Measurements from ENCODE around the gene WNT7A. TPM values are rescaled to one million over a fixed set of nuclear protein-coding genes. Genes with fewer than 3 reads are reported as not detected.

Gene WNT7A
- total and polyA plus RNA-seq, 2 experiments from 2014 or later, result not detected

DNA sequence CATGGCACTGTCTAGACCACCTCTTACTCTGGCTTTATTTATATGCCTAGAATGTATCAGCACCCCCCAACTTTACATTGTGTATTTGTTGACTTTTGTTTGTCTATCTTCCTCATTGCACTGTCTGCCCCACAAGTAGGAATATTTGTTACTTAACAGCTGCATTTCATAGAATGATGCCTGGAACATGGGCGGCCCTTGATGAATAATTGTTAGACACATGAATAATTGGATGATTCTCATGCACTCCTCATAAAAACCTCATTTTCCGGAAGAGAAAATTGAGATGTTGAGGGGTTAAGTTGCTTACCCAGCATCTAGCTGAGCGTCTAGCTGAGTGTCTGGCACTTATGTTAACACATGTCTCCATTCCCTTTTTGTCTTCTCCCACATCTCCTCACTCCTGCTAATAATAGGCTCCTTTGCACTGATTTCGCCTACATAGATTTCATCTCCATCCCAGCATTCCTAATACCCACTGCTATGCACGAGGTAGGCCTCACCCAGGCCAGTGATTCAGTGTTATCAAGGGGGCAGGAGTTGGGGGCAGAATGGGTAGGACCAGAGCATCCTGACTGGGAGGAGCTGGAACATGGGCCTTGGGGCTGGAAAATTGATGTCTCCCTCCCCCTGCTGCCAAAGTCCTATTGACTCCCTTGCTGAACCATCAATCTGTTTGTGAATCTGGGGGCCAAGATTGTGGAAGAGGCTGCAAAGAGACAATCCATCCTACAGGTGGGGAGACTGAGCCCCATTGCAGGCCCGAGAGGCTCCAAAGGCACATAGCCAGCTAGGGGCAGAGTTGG lies 7.8 kb upstream of the WNT7A start:
- H3K27ac ChIP-seq, result no peak overlapping the region
- in situ Hi-C loops (cut with MboI), result loop anchor here (25.0 kb wide), 1 partner anchor 400 kb away; the partner anchor contains the start of gene HDAC11
- H3K9me3 ChIP-seq (ENCODE audit: low read depth), result no peaks in the 10 kb centered on the region
- H2AFZ ChIP-seq, result no peak overlapping the region
- DNase-seq, result no peak
- 24 to 33% methylated on average over 6 of the region's 6 CpGs for WGBS, 2 experiments (ENCODE audit: low coverage in 1 of 2, low lambda C conversion rate in 2 of 2, missing lambda C conversion rate in 2 of 2)
- H4K20me1 ChIP-seq (ENCODE audit: insufficient read depth), result no peaks in the 10 kb centered on the region
- H3K4me1 ChIP-seq (ENCODE audit: insufficient read depth), result no peaks in the 10 kb centered on the region
- no peak overlapping the region for H3K9ac ChIP-seq
- no peak overlapping the region for H3K4me3 ChIP-seq
- no peaks in the 10 kb centered on the region for H3F3A ChIP-seq (ENCODE audit: insufficient read depth)
- TF ChIP-seq EZH2phosphoT487 (IDR thresholded peaks at IDR 0.05; ENCODE audit: insufficient read depth, low read depth) (no peak), EZH2 (IDR thresholded peaks at IDR 0.05; ENCODE audit: insufficient read depth, poor library complexity, severe bottlenecking) (no peak)
- peaks cover 28% of the 10 kb centered on the region for H3K27me3 ChIP-seq (replicated peaks; ENCODE audit: insufficient read depth)
- H3K4me2 ChIP-seq (ENCODE audit: unreplicated experiment), result no peak overlapping the region
- H3K36me3 ChIP-seq (ENCODE audit: low read depth), result no peaks in the 10 kb centered on the region
- no peaks in the 10 kb centered on the region for H3K79me2 ChIP-seq (ENCODE audit: insufficient read depth)
- no peaks in the 10 kb centered on the region for H3K9me2 ChIP-seq (ENCODE audit: insufficient read depth)

- no peaks in the 10 kb centered on the region for H3K9me3 ChIP-seq (ENCODE audit: low read depth)
- no peak overlapping the region for H2AFZ ChIP-seq
- H3F3A ChIP-seq (ENCODE audit: insufficient read depth), result no peaks in the 10 kb centered on the region
- WGBS, 2 experiments (ENCODE audit: low coverage in 1 of 2, low lambda C conversion rate in 2 of 2, missing lambda C conversion rate in 2 of 2), result 16 to 20% methylated on average over 4 of the region's 4 CpGs
- H3K36me3 ChIP-seq (ENCODE audit: low read depth), result no peaks in the 10 kb centered on the region
- H3K27ac ChIP-seq, result no peak overlapping the region
- no peak overlapping the region for H3K4me3 ChIP-seq
- no peak for DNase-seq
- in situ Hi-C loops (cut with MboI), result loop anchor here (25.0 kb wide), 1 partner anchor 399 kb away; the partner anchor contains the start of gene HDAC11
- no peak overlapping the region for H3K9ac ChIP-seq
- peaks cover 35% of the 10 kb centered on the region for H3K27me3 ChIP-seq (replicated peaks; ENCODE audit: insufficient read depth)
- no peaks in the 10 kb centered on the region for H3K9me2 ChIP-seq (ENCODE audit: insufficient read depth)
- H3K4me1 ChIP-seq (ENCODE audit: insufficient read depth), result no peaks in the 10 kb centered on the region
- no peak overlapping the region for H3K4me2 ChIP-seq (ENCODE audit: unreplicated experiment)
- H4K20me1 ChIP-seq (ENCODE audit: insufficient read depth), result no peaks in the 10 kb centered on the region
- TF ChIP-seq EZH2 (IDR thresholded peaks at IDR 0.05; ENCODE audit: insufficient read depth, poor library complexity, severe bottlenecking) (no peak), EZH2phosphoT487 (IDR thresholded peaks at IDR 0.05; ENCODE audit: insufficient read depth, low read depth) (no peak)
- H3K79me2 ChIP-seq (ENCODE audit: insufficient read depth), result no peaks in the 10 kb centered on the region
Measured at GRCh38 chr3:13886593-13887129, 6.8 kb upstream of the WNT7A start.

DNA sequence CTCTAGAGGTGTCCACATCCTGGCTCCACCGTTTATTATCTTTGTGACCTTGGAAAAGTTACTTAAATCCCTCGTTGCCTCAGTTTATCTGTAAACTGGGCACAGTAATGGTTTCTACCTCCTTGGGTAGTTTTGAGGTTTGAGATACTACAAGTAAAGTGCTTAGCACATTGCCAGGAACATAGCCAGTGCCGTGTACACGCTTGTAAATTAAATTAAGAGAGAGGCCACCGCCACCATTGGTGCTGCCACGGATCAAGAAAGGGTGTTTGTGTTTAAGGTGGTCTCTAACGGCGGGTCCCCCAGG lies 5.8 kb upstream of the WNT7A start:
- H3K4me3 ChIP-seq, result no peak overlapping the region
- in situ Hi-C loops (cut with MboI), result loop anchor here (25.0 kb wide), 1 partner anchor 398 kb away; the partner anchor contains the start of gene HDAC11
- 22 to 23% methylated on average over 8 of the region's 8 CpGs for WGBS, 2 experiments (ENCODE audit: low coverage in 1 of 2, low lambda C conversion rate in 2 of 2, missing lambda C conversion rate in 2 of 2)
- no peaks in the 10 kb centered on the region for H3K9me2 ChIP-seq (ENCODE audit: insufficient read depth)
- DNase-seq, result no peak
- TF ChIP-seq EZH2 (IDR thresholded peaks at IDR 0.05; ENCODE audit: insufficient read depth, poor library complexity, severe bottlenecking), result no peak
- TF ChIP-seq EZH2phosphoT487 (IDR thresholded peaks at IDR 0.05; ENCODE audit: insufficient read depth, low read depth), result no peak
- H3K36me3 ChIP-seq (ENCODE audit: low read depth), result no peaks in the 10 kb centered on the region
- no peaks in the 10 kb centered on the region for H3K4me1 ChIP-seq (ENCODE audit: insufficient read depth)
- H3K79me2 ChIP-seq (ENCODE audit: insufficient read depth), result no peaks in the 10 kb centered on the region
- H3K9ac ChIP-seq, result no peak overlapping the region
- no peak overlapping the region for H3K4me2 ChIP-seq (ENCODE audit: unreplicated experiment)
- H3K27me3 ChIP-seq (replicated peaks; ENCODE audit: insufficient read depth), result peaks cover 44% of the 10 kb centered on the region
- no peaks in the 10 kb centered on the region for H3F3A ChIP-seq (ENCODE audit: insufficient read depth)
- H4K20me1 ChIP-seq (ENCODE audit: insufficient read depth), result no peaks in the 10 kb centered on the region
- H3K27ac ChIP-seq, result no peak overlapping the region
- no peaks in the 10 kb centered on the region for H3K9me3 ChIP-seq (ENCODE audit: low read depth)
- H2AFZ ChIP-seq, result no peak overlapping the region

DNA sequence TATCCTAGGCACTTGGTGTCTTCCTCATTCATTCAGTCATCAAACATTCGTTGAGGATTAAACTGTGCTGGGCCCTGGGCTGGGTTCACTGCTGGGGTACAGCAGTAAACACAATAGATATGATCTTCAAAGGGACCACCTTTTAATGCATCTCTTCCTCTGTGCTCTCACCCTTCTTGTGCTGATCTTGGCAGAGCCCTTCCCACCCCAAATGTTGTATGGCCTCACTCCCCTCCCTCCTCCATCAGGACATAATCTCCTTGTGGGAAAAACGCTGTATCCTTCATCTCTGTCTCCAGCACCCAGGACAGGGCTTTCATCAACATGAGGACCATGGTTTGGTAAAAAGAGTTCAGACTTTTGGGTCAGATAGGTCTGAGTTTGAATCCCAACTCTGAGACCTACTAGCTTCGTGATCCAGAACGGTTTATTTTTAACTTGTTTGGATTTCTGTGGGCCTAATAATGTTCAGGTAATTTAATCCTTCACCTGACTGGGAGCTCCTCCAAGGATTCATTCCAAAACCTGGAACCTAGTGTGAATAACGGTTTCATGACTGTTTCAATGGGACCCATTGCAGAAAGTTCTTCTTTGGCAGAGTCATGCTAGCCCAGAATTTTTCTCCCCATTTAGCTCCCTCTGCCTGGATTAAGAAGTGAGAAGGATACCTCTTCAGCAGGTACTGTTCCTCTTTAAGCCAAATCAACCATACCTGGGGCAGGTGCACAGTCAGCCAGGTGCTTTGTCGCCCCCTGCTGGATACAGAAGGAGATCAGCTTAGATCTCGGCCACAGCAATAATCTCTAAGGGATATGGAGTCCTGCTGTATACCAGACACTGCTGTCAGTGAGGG lies 5.2 kb upstream of the WNT7A start:
- H3K4me2 ChIP-seq (ENCODE audit: unreplicated experiment), result no peak overlapping the region
- H2AFZ ChIP-seq, result no peak overlapping the region
- WGBS, 2 experiments (ENCODE audit: low coverage in 1 of 2, low lambda C conversion rate in 2 of 2, missing lambda C conversion rate in 2 of 2), result 14 to 15% methylated on average over 7 of the region's 7 CpGs
- no peaks in the 10 kb centered on the region for H4K20me1 ChIP-seq (ENCODE audit: insufficient read depth)
- TF ChIP-seq EZH2phosphoT487 (IDR thresholded peaks at IDR 0.05; ENCODE audit: insufficient read depth, low read depth), result no peak
- no peak for TF ChIP-seq EZH2 (IDR thresholded peaks at IDR 0.05; ENCODE audit: insufficient read depth, poor library complexity, severe bottlenecking)
- in situ Hi-C loops (cut with MboI), result loop anchor here (25.0 kb wide), 1 partner anchor 398 kb away; the partner anchor contains the start of gene HDAC11
- H3K4me3 ChIP-seq, result no peak overlapping the region
- no peak for DNase-seq
- no peaks in the 10 kb centered on the region for H3K79me2 ChIP-seq (ENCODE audit: insufficient read depth)
- peaks cover 48% of the 10 kb centered on the region for H3K27me3 ChIP-seq (replicated peaks; ENCODE audit: insufficient read depth)
- H3K9ac ChIP-seq, result no peak overlapping the region
- no peak overlapping the region for H3K27ac ChIP-seq
- no peaks in the 10 kb centered on the region for H3K9me3 ChIP-seq (ENCODE audit: low read depth)
- H3K4me1 ChIP-seq (ENCODE audit: insufficient read depth), result no peaks in the 10 kb centered on the region
- no peaks in the 10 kb centered on the region for H3K9me2 ChIP-seq (ENCODE audit: insufficient read depth)
- H3K36me3 ChIP-seq (ENCODE audit: low read depth), result no peaks in the 10 kb centered on the region
- H3F3A ChIP-seq (ENCODE audit: insufficient read depth), result no peaks in the 10 kb centered on the region
